Measurements from ENCODE around the gene USO1.

The USO1 gene

GRCh38 chr4:75696071-75696470 is 28.3 kb upstream of the USO1 start:
- Histone ChIP-seq H3K4me3 (ENCODE audit: severe bottlenecking) (no peak overlapping the region), H3K36me3 (ENCODE audit: low read depth) (no peaks in the 10 kb centered on the region), H3K27ac (ENCODE audit: poor library complexity, severe bottlenecking) (no peak overlapping the region), H3K4me1 (ENCODE audit: insufficient read depth, poor library complexity, severe bottlenecking) (no peaks in the 10 kb centered on the region), H3K9me3 (ENCODE audit: severe bottlenecking) (no peaks in the 10 kb centered on the region), H3K27me3 (ENCODE audit: insufficient read depth, poor library complexity, severe bottlenecking) (no peaks in the 10 kb centered on the region)
- ATAC-seq (ENCODE audit: low read depth): no peak
- TF ChIP-seq CTCF (IDR thresholded peaks at IDR 0.05; ENCODE audit: poor library complexity, severe bottlenecking): no peak
- DNase-seq (ENCODE audit: low spot score): no peak

GRCh38 chr4:75696581-75696980 is 27.8 kb upstream of the USO1 start:
- TF ChIP-seq CTCF (IDR thresholded peaks at IDR 0.05; ENCODE audit: poor library complexity, severe bottlenecking): no peak
- Histone ChIP-seq H3K4me1 (ENCODE audit: insufficient read depth, poor library complexity, severe bottlenecking) (no peaks in the 10 kb centered on the region), H3K9me3 (ENCODE audit: severe bottlenecking) (no peaks in the 10 kb centered on the region), H3K27me3 (ENCODE audit: insufficient read depth, poor library complexity, severe bottlenecking) (no peaks in the 10 kb centered on the region), H3K27ac (ENCODE audit: poor library complexity, severe bottlenecking) (no peak overlapping the region), H3K36me3 (ENCODE audit: low read depth) (no peaks in the 10 kb centered on the region), H3K4me3 (ENCODE audit: severe bottlenecking) (no peak overlapping the region)
- DNase-seq (ENCODE audit: low spot score) (no peak), ATAC-seq (ENCODE audit: low read depth) (no peak)

GRCh38 chr4:75698162-75698962 is 26.0 kb upstream of the USO1 start:
- no peak for DNase-seq (ENCODE audit: low spot score)
- H3K27ac ChIP-seq (ENCODE audit: poor library complexity, severe bottlenecking): no peak overlapping the region
- H3K9me3 ChIP-seq (ENCODE audit: severe bottlenecking): no peaks in the 10 kb centered on the region
- no peaks in the 10 kb centered on the region for H3K27me3 ChIP-seq (ENCODE audit: insufficient read depth, poor library complexity, severe bottlenecking)
- no peaks in the 10 kb centered on the region for H3K36me3 ChIP-seq (ENCODE audit: low read depth)
- no peaks in the 10 kb centered on the region for H3K4me1 ChIP-seq (ENCODE audit: insufficient read depth, poor library complexity, severe bottlenecking)
- no peak for TF ChIP-seq CTCF (IDR thresholded peaks at IDR 0.05; ENCODE audit: poor library complexity, severe bottlenecking)
- H3K4me3 ChIP-seq (ENCODE audit: severe bottlenecking): no peak overlapping the region
- ATAC-seq (ENCODE audit: low read depth): no peak

DNA sequence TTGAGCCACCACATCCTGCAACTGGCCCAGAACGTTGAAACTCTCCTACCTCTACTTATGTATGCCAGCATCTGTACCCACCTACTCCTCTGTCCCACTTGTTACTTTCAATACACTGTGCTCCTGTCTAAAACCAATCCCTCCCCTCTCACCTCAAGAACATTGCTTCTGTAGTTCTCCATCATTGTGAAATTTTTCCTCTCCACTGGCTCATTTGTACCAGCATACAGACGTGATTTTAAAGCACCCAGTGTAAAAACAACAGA is 25.5 kb upstream of the USO1 start:
- no peak overlapping the region for H3K4me3 ChIP-seq (ENCODE audit: severe bottlenecking)
- no peaks in the 10 kb centered on the region for H3K36me3 ChIP-seq (ENCODE audit: low read depth)
- ATAC-seq (ENCODE audit: low read depth) (no peak), DNase-seq (ENCODE audit: low spot score) (no peak)
- TF ChIP-seq CTCF (IDR thresholded peaks at IDR 0.05; ENCODE audit: poor library complexity, severe bottlenecking): no peak
- H3K4me1 ChIP-seq (ENCODE audit: insufficient read depth, poor library complexity, severe bottlenecking): no peaks in the 10 kb centered on the region
- H3K27me3 ChIP-seq (ENCODE audit: insufficient read depth, poor library complexity, severe bottlenecking): no peaks in the 10 kb centered on the region
- H3K9me3 ChIP-seq (ENCODE audit: severe bottlenecking): no peaks in the 10 kb centered on the region
- no peak overlapping the region for H3K27ac ChIP-seq (ENCODE audit: poor library complexity, severe bottlenecking)

GRCh38 chr4:75699299-75699698 is 25.1 kb upstream of the USO1 start:
- ATAC-seq (ENCODE audit: low read depth) (no peak), DNase-seq (ENCODE audit: low spot score) (no peak)
- H3K4me3 ChIP-seq (ENCODE audit: severe bottlenecking): no peak overlapping the region
- no peaks in the 10 kb centered on the region for H3K9me3 ChIP-seq (ENCODE audit: severe bottlenecking)
- no peaks in the 10 kb centered on the region for H3K4me1 ChIP-seq (ENCODE audit: insufficient read depth, poor library complexity, severe bottlenecking)
- no peak for TF ChIP-seq CTCF (IDR thresholded peaks at IDR 0.05; ENCODE audit: poor library complexity, severe bottlenecking)
- H3K36me3 ChIP-seq (ENCODE audit: low read depth): no peaks in the 10 kb centered on the region
- H3K27ac ChIP-seq (ENCODE audit: poor library complexity, severe bottlenecking): no peak overlapping the region
- H3K27me3 ChIP-seq (ENCODE audit: insufficient read depth, poor library complexity, severe bottlenecking): no peaks in the 10 kb centered on the region
